ENCODE results near the gene MCC.

DNA sequence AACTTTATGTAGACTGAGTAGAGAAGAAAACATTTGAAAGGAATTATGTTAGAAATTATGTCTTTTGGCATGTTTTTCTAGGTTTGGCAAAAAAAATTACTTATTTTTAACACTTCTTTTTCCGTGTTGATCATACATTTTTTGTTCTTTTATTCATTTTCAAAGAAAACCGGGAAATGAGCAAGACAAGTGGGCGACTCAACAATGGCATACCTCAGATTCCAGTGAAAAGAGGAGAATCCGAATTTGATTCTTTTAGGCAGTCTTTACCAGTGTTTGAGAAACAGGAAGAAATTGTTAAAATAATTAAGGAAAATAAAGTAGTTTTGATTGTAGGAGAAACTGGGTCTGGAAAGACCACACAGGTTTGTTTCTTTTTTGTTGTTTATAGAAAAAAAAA is 38.2 kb upstream of the MCC start:
- TF ChIP-seq, protein P1, sequence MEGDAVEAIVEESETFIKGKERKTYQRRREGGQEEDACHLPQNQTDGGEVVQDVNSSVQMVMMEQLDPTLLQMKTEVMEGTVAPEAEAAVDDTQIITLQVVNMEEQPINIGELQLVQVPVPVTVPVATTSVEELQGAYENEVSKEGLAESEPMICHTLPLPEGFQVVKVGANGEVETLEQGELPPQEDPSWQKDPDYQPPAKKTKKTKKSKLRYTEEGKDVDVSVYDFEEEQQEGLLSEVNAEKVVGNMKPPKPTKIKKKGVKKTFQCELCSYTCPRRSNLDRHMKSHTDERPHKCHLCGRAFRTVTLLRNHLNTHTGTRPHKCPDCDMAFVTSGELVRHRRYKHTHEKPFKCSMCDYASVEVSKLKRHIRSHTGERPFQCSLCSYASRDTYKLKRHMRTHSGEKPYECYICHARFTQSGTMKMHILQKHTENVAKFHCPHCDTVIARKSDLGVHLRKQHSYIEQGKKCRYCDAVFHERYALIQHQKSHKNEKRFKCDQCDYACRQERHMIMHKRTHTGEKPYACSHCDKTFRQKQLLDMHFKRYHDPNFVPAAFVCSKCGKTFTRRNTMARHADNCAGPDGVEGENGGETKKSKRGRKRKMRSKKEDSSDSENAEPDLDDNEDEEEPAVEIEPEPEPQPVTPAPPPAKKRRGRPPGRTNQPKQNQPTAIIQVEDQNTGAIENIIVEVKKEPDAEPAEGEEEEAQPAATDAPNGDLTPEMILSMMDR (IDR thresholded peaks at IDR 0.05): no peak
- no peak for TF ChIP-seq POLR2A (IDR thresholded peaks at IDR 0.05)

Data from thyroid gland (tissue), 4 donors.